ENCODE results near the gene TMEM203.

- TF ChIP-seq CTCF (IDR thresholded peaks at IDR 0.05) (no peak), POLR2A (IDR thresholded peaks at IDR 0.05) (peak in 1 of 2 donors; percentile 81)
These were observed 13.4 kb upstream of the TMEM203 start for GRCh38 chr9:137218754-137219271.
